ENCODE data around the gene SLC66A1. TPM values are rescaled to one million over a fixed set of nuclear protein-coding genes. Genes with fewer than 3 reads are reported as not detected.

The SLC66A1 gene
- total and polyA plus RNA-seq, 2 of the 13 experiments (the other 11 are each of a cell fraction or from before 2014, with no cell fraction given): 15.4 to 18.9 TPM

DNA sequence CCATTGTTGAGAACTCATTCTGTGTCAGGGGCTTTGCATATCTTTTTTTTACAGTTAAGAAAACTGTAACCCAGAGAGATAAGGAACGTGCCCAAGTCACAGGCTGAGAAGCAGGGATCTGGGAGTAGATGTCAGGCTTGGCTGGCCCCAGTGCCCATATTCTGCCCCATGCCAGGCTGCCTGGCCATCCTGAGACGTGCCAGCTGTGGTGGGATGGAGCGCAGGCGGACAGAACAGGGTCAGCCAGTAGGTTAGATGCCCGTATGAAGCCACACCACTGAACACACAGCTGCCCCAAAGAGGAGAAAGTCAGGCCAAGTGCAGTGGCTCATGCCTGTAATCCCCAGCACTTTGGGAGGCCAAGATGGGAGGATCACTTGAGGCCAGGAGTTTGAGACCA, 55.9 kb downstream of the SLC66A1 start:
- no peaks in the 10 kb centered on the region for H3K9me3 ChIP-seq (ENCODE audit: low read length)
- H4K20me1 ChIP-seq (ENCODE audit: insufficient read depth, low read length): no peaks in the 10 kb centered on the region
- intact Hi-C loops (cut with micrococcal nuclease; ENCODE audit: unreplicated experiment) (no loop called here), in situ Hi-C loops (cut with HindIII; ENCODE audit: extremely low pct_ligation_motif_present, low pct_unique_long_range_greater_than_20kb) (no loop called here)
- H3K79me2 ChIP-seq (ENCODE audit: insufficient read depth, low read length): no peaks in the 10 kb centered on the region
- H2AFZ ChIP-seq (ENCODE audit: low read length): no peak overlapping the region
- 98% methylated on average over 4 of the region's 5 CpGs for WGBS (ENCODE audit: low lambda C conversion rate)
- ChIA-PET POLR2A (no interaction called here), CTCF (ENCODE audit: low intra/inter-chr PET ratio, low total read pairs) (no interaction called here)
- H3K36me3 ChIP-seq (replicated peaks in 1 of 2; ENCODE audit: control insufficient read depth in 1 of 2, insufficient read depth in 2 of 2, low read length in 2 of 2): peaks cover 11 to 34% of the 10 kb centered on the region in 2 experiments; a peak in 3 of 5 replicates
- H3K4me1 ChIP-seq (ENCODE audit: insufficient read depth, low read length): peaks cover 15% of the 10 kb centered on the region; the same call in 1 of the 2 replicates
- FAIRE-seq: no peak
- no peak for DNase-seq (ENCODE audit: low spot score)
- TF ChIP-seq RAD21 (CRISPR knock-in tag; IDR thresholded peaks at IDR 0.05): no peak
- TF ChIP-seq ZNF75D (CRISPR knock-in tag; IDR thresholded peaks at IDR 0.05; ENCODE audit: borderline replicate concordance): no peak
- no peak for TF ChIP-seq JUNB (CRISPR knock-in tag; IDR thresholded peaks at IDR 0.05; ENCODE audit: borderline replicate concordance)
- no peak for TF ChIP-seq NR2F1 (CRISPR knock-in tag; IDR thresholded peaks at IDR 0.05)
- no peak for TF ChIP-seq PHF21A (CRISPR knock-in tag; IDR thresholded peaks at IDR 0.05)
- TF ChIP-seq, protein P1, sequence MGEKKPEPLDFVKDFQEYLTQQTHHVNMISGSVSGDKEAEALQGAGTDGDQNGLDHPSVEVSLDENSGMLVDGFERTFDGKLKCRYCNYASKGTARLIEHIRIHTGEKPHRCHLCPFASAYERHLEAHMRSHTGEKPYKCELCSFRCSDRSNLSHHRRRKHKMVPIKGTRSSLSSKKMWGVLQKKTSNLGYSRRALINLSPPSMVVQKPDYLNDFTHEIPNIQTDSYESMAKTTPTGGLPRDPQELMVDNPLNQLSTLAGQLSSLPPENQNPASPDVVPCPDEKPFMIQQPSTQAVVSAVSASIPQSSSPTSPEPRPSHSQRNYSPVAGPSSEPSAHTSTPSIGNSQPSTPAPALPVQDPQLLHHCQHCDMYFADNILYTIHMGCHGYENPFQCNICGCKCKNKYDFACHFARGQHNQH (CRISPR knock-in tag; IDR thresholded peaks at IDR 0.05): no peak
- TF ChIP-seq PITX1 (CRISPR knock-in tag; IDR thresholded peaks at IDR 0.05): no peak
- no peak for TF ChIP-seq ZC3H13 (CRISPR knock-in tag; IDR thresholded peaks at IDR 0.05)
- no peak for TF ChIP-seq ZMAT3 (CRISPR knock-in tag; conservative IDR thresholded peaks at IDR 0.05)
- no peak for TF ChIP-seq SMARCE1 (IDR thresholded peaks at IDR 0.05; ENCODE audit: borderline replicate concordance)
- no peak for TF ChIP-seq PCBP1 (IDR thresholded peaks at IDR 0.05; ENCODE audit: borderline replicate concordance, low read depth, low read length)
- TF ChIP-seq, protein P2, sequence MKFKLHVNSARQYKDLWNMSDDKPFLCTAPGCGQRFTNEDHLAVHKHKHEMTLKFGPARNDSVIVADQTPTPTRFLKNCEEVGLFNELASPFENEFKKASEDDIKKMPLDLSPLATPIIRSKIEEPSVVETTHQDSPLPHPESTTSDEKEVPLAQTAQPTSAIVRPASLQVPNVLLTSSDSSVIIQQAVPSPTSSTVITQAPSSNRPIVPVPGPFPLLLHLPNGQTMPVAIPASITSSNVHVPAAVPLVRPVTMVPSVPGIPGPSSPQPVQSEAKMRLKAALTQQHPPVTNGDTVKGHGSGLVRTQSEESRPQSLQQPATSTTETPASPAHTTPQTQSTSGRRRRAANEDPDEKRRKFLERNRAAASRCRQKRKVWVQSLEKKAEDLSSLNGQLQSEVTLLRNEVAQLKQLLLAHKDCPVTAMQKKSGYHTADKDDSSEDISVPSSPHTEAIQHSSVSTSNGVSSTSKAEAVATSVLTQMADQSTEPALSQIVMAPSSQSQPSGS (CRISPR knock-in tag; IDR thresholded peaks at IDR 0.05): no peak
- no peak for TF ChIP-seq POLR2A (IDR thresholded peaks at IDR 0.05; ENCODE audit: insufficient read depth in 1 of 2, low read depth in 2 of 2, low read length in 2 of 2)
- no peak overlapping the region for H3K4me2 ChIP-seq (ENCODE audit: low read depth, low read length)
- H3K4me3 ChIP-seq (replicated peaks in 1 of 3; ENCODE audit: insufficient read depth in 1 of 3, low read depth in 2 of 3, low read length in 3 of 3): no peak overlapping the region
- no peak overlapping the region for H3K9ac ChIP-seq (ENCODE audit: insufficient read depth, low read depth, low read length)
- H3K27me3 ChIP-seq (ENCODE audit: control insufficient read depth in 1 of 2, insufficient read depth in 2 of 2, low read length in 2 of 2): no peaks in the 10 kb centered on the region
- no TSS peak for BruUV-seq (replicated peaks)
- no peak for ATAC-seq
- H3K27ac ChIP-seq (ENCODE audit: extremely low read length, insufficient read depth, low read length): no peak overlapping the region

Data from HepG2 (cell line).